Sigmoid colon (tissue), 4 donors: Measurements from ENCODE around the gene SLC25A10.

Experiments used
- EP300 ChIP-seq, 4 donors: sonication (generic); formaldehyde crosslinking; IDR thresholded peaks; one replicate each; pipeline ENCODE4 v1.6.1; 2017; ENCODE audit warnings: antibody characterized with exemption in 4 of 4
- POLR2A ChIP-seq, 2 donors: fragments of 450-650 bp; IDR thresholded peaks; one replicate each; pipeline ENCODE4 v1.6.1; 2016; ENCODE audit warnings: antibody characterized with exemption in 2 of 2, mild to moderate bottlenecking in 2 of 2, moderate library complexity in 2 of 2
- POLR2AphosphoS5 ChIP-seq, 4 donors: sonication (generic); formaldehyde crosslinking; IDR thresholded peaks; one replicate each; pipeline ENCODE4 v1.6.1; 2017; ENCODE audit warnings: antibody characterized with exemption in 4 of 4
- TF ChIP-seq, protein P1 (sequence below), 4 experiments: fragments of 450-650 bp in 3 of 4; fragments of 200-600 bp in 1 of 4; IDR thresholded peaks; one replicate each; pipeline ENCODE4 v1.5.1; 2016 to 2019; ENCODE audit warnings: antibody characterized with exemption in 4 of 4, mild to moderate bottlenecking in 3 of 4, moderate library complexity in 2 of 4

DNA sequence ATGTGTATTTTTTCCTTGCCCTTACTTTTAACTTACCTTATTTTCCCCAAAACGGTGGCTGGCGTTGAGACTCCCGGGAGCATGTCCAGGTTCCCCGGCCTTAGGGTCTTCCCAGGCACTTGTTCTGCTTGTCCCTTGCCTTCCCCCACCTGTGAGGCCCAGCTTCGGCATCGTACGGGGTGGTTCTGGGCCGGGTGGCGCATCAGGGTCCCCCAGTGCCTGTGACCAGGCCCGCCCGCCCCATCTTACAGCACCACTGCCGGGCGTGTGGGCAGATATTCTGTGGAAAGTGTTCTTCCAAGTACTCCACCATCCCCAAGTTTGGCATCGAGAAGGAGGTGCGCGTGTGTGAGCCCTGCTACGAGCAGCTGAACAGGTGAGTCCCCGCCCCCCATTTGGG, 20.9 kb upstream of the SLC25A10 start:
- TF ChIP-seq, protein P1, sequence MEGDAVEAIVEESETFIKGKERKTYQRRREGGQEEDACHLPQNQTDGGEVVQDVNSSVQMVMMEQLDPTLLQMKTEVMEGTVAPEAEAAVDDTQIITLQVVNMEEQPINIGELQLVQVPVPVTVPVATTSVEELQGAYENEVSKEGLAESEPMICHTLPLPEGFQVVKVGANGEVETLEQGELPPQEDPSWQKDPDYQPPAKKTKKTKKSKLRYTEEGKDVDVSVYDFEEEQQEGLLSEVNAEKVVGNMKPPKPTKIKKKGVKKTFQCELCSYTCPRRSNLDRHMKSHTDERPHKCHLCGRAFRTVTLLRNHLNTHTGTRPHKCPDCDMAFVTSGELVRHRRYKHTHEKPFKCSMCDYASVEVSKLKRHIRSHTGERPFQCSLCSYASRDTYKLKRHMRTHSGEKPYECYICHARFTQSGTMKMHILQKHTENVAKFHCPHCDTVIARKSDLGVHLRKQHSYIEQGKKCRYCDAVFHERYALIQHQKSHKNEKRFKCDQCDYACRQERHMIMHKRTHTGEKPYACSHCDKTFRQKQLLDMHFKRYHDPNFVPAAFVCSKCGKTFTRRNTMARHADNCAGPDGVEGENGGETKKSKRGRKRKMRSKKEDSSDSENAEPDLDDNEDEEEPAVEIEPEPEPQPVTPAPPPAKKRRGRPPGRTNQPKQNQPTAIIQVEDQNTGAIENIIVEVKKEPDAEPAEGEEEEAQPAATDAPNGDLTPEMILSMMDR (IDR thresholded peaks at IDR 0.05) = no peak
- TF ChIP-seq POLR2A (IDR thresholded peaks at IDR 0.05) (no peak), POLR2AphosphoS5 (IDR thresholded peaks at IDR 0.05) (no peak), EP300 (IDR thresholded peaks at IDR 0.05) (no peak)
